Measurements from ENCODE around the gene KLHL22.
"Not testable (repeated sequence)": the region's sequence is repeated elsewhere in the genome, so short reads cannot be mapped to it uniquely, and the experiment has no call there.

Gene KLHL22, protein sequence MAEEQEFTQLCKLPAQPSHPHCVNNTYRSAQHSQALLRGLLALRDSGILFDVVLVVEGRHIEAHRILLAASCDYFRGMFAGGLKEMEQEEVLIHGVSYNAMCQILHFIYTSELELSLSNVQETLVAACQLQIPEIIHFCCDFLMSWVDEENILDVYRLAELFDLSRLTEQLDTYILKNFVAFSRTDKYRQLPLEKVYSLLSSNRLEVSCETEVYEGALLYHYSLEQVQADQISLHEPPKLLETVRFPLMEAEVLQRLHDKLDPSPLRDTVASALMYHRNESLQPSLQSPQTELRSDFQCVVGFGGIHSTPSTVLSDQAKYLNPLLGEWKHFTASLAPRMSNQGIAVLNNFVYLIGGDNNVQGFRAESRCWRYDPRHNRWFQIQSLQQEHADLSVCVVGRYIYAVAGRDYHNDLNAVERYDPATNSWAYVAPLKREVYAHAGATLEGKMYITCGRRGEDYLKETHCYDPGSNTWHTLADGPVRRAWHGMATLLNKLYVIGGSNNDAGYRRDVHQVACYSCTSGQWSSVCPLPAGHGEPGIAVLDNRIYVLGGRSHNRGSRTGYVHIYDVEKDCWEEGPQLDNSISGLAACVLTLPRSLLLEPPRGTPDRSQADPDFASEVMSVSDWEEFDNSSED

DNA sequence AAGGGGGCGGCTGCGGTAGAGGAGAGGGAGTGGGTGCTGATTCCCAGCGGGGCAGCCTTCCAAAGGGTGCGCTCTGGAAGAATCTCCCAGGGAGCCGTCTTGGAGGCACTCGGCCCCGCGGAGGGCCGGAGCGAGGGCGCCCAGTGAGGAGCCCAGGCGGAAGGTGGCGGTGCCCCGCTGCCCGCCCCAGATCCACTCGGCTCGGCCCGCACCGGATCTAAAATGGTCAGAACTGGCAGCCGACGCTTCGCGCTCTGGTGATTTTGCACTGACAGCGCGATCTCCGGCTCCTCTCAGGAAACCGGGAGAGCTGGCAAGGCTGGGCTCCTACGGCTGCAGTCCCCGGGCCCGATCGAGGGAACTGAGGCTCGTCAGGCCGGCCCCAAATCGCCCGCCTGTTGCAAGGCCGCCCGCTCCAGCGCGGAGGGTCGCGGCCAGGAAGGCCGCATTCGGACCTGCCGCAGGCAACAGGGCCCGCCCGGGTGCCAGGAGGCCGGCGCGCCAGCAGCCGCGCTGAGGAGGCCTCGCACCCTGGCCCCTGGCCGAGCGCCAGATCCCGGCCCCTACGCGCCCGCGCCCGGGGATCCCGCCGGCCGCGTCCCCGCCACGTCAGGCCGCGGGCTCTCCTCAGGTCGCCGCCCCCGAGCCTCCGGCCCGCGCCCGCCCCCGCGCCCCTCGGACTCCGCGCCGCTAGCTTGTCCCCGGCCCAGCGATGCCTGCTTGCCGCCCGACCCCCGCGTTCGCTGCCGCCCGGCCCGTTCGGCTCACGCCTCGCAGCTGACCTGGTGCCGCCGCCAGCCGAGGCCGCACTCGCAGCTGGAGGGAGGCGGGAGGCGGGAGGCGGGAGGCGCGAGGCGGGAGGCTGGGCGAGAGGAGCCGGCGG is at the start of gene KLHL22:
Gene KLHL22 (minus strand): TSS at position 818 of the 883 bp plus-strand sequence. CDS start 6,584 bp downstream, outside the sequence.
- peak; percentile 42 for DNase-seq

DNA sequence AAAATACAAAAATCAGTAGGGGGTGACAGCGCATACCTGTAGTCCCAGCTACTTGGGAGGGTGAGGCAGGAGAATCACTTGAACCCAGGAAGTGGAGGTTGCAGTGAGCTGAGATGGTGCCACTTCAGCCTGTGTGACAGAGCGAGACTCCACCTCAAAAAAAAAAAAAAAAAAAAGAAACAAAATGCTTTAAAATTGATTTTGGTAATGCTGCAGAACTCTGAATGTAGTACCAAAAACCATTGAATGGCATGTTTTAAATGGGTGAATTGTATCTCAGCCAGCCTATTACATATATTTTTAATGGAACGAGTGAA is 49.7 kb upstream of the KLHL22 start:
- not testable (repeated sequence) for DNase-seq

DNA sequence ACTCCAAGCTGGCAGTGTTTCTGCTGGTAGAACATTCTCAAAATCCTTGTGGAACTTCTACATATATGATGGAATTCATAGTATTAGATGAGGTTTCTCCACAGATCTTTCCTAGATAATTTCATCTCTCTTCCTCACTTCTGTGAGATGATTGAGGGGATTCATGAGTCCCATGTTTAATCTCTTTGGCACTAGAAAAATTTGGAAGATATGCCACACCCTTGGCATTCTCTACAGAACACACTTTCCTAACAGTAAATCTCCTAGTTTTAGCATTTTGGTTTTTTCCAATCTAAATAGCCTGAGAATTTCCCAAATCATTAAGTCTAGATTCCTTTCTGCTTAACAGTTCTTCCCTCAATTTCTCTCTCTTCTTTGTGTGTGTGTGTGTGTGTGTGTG is 47.1 kb upstream of the KLHL22 start:
- DNase-seq, result no peak

DNA sequence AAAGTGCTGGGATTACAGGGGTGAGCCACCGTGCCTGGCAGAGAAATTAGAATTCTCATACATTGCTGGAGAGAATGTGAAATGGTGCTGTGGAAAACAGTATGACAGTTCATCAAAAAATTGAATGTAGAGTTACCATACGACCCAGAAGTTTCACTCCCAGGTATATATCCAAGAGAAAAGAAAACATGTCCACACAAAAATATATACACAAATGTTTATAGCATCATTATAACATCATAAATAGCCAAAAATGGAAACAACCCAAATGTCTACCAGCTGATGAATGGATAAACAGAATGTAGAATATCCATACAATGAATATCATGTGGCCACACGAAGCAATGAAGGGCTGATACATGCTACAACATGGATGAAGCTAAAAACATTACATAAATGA is 46.5 kb upstream of the KLHL22 start:
- no peak for DNase-seq

DNA sequence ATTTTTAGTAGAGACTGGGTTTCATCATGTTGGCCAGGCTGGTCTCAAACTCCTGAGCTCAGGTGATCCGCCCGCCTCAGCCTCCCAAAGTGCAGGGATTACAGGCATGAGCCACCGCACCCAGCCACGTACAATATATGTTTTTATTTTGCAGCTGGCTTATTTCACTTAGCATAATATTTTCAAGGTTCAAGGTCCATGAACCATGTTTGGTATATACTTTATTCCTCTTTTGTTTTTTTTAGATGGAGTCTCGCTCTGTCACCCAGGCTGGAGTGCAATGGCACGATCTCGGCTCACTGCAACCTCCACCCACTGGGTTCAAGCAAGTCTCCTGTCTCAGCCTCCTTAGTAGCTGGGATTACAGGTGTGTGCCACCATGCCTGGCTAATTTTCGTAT is 43.3 kb upstream of the KLHL22 start:
- not testable (repeated sequence) for DNase-seq

DNA sequence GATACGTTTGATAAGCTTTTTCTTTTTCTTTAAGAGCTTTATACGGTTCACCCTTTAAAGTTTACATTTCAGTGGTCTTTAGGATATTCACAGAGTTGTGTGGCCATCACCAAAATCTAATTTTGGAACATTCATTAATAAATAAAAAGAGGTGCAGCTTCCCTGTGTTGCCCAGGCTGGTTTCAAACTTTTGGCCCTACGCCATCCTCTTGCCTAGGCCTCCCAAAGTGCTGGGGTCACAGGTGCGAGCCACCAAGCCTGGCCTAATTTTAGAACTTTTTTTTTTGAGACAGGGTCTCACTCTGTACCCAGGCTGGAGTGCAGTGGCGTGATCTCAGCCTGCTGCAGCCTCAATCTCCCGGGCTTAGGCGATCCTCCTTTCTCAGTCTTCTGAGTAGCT is 42.4 kb upstream of the KLHL22 start:
- DNase-seq, result no peak

DNA sequence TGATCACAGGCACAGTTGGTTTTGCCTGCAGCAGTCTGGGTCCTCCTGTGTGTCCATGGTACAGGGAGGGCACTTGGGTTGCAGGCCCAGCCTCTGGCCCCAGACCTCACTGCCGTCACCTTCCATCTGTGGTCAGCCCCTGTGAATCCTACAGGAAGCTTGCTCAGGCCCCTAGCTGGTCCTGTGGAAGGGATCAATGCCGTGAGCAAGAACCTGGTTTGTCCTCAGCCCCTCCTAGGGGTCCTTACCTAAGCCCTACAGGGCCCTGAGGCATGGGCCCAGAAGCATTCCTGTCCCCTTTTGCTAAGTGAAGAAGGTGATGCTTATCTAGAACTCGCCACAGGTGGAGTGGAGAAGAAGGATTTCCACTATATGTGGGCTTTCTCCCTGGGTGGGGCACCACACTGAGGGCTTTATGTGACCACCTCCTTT is 41.7 kb upstream of the KLHL22 start:
- no peak for DNase-seq

DNA sequence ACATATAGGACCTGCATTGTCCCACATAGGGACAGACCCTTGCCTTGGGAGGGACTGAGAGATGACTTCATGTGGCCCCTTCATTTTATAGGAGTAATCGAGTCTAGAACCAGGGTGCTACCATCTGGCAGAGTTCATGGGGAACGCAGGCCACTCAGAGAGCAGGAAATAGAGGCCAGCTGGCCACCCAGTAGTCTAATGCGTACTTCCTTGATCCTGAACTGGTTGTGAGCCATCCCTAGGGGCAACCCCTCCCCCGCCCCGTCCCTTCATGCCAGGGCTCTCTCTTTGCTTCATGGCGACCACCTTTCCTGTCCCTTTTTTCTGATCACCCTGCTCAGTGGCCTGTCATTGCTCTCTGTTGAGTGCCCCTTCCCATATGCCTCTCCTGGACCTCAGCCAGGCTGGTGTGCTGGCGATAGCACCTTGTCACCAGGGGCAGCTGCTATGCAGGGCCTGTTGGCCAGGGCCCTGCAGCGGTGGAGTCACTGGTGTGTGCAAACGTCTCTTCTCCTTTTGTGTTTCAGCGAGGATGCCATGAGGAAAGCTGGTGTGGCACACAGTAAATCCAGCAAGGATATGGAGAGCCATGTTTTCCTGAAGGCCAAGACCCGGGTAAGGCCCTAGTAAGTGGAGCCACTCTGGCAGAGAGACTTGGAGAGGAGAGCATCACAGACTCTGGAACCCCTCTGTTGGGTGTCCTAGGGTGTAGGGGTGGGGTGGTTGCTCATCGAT is 41.2 kb upstream of the KLHL22 start:
- no peak for DNase-seq

DNA sequence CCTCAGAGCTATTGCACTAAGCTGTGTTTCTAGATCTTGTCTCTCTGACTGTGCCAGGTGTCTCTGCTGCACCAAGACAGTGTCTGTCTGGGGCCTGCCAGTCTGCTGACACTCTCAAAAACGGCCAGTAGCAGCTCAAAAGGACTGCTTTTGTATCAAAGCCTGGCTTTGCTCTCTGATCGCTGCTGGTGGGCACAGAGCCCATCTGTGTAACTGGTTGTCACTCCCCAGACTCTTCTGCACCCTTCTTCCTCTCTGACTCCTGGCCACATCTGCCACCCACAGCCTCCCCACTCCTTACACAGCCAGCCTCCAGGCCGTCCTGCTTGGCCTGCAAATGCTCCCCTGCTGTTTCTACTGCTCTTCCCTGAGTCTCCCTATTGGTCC is 38.3 kb upstream of the KLHL22 start:
- no peak for DNase-seq

DNA sequence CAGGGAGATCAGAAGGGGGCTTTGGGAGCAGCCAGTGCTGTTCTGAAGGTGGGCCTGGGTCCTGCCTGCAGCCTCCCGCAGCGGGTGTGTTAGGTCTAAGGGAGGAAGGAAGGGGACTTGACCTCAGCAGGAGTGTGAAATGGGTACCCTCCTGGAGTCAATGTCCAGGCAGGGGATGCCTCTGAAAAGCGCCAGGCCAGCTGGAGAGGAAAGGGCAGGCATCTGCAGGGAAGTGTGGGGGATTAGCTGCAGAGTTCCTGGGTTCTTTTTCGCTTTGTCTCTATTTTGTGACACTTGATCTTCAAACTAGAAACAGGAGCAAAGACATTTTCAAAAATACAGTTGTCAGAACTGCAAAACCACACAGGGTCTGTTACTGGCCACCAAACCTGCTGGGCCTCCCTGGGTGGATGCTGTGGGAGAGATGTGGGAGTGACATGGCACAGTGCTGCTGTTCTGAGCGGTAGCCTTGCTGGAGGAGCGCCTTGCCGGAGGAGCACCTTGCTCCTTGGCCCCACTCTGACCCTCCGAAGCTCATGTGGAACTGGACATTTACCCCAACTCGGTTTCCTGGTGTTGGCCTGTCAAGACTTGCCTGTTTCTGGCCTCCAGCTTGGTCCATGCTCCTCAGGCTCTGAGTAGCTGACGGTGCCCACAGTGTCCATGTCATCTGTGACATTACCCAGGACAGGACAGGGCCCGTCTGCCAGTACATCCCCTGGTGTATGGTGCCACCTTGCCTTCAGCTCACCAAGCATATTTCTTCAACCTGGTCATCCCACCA is 37.7 kb upstream of the KLHL22 start:
- DNase-seq, result no peak

DNA sequence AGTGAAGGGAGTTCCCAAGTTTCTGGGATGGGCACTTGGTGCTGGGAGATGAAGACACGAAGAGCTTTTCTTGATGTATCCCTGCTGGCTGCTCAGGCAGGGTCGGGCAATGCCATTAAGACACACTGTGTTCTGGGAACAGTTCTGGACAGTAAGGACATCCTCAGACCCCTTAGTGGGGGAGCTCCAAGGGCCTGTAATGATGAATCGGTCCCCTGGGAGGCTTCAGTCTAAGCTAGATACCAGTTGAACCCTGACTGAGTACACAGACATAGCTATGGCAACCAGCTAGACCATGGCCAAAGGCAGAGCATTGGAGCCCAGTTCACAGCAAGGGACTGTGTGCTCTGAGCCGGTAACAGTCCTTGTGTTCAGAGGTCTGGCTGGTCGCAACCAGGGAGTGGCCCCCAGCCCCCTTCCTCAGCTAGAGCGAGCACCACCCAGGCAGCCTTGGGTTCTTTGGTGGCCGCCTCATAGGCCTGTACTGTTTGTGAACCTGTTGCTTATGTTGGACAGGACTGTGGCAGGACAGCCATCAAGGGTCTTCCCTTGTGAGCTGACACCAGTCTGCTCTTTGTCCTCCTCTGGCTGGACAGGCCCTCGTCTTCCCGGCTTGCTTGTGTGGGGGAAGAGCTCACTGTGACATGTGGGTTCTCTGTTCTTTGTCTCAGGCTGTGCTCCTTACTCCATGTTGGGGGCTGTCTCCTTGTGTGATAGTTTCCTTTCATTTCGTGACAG is 36.8 kb upstream of the KLHL22 start:
- DNase-seq, result no peak

DNA sequence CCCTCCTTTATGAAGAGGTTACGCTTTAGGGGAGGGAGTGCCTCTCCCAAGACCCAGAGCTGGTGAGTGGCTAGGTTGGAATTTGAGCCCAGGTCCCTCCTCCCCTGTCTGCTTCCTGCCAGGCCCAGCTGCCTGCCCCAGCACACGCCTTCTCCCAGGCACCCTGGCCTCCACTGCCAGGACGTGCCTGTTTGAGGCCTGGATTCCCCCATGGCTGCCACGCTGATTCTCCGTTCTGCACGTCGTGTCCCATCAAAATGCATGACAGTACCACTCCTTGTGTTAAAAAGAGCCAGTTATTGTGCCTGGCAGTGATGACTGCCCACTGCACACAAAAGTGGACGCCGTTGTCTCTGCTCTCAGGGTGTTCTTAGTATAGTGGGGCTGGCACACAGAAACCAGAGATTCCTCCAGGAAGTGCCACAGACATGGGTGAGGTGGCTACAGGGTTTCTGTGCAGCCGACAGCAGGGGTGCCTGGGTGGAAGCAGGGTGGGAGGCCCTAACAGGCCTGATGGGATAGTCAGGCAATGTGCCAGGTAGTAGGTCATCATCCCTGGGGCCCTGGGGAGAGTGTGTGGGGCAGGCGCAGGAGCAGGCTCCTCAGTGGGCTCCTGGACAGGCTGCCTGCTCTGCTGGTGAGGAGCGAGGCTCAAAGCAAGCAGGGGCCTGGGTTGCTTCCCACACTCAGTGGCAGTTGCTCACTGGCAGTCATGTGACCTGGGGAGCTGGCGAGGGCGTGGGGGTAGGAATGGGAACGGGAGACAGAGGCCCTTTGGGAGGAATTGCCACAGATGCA is 36.0 kb upstream of the KLHL22 start:
- peak; percentile 96 for DNase-seq

DNA sequence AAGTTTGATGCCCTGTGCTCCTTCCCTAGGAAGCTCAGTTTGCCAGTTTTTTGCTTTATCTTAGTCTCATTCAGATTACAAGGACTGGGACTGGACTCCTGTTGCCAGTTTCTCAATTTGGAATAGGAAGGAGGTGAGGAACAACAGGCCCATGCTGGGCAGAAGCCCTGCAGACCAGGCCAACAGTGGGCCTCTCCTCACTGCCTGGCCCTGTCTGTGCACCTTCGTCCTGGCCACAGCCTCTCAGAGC is 35.5 kb upstream of the KLHL22 start:
- DNase-seq, result no peak

DNA sequence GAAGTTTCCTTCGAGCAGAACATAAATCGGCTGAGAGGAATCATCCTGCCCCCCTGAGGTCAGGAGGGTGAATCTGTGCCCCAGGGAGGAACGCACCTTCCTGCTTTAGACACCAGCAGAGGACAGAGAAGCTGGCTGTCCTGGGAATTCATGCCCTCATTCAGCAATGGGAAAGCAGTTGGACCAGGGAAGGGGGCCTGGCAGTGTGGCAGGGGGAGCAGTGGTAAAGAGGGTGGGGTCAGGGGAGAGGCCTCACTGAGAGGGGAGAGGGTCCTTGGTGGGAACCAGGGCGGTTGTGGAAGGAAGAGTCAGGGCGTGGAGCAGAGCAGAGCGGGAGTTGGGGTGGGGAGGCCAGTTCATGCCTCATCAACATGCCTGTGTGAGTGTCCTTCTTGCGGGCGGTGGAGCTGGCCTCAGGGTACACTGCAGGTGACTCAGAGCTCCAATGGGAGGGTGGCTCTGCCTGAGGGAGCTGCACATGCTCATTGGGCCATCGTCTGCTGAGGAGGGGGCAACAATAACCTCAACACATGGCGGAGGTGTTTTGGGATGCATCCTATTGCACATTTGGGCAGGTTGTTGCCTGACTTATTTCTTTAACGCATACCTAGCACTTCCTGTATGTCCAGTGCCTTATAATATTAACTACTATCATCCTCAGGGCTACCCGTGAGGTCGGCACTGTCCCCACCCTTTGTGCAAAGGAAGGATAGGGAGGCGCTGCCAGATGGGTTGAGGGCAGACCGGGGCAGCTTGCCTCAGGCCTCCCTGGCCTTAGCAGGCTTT is 35.0 kb upstream of the KLHL22 start:
- peak; percentile 88 for DNase-seq

DNA sequence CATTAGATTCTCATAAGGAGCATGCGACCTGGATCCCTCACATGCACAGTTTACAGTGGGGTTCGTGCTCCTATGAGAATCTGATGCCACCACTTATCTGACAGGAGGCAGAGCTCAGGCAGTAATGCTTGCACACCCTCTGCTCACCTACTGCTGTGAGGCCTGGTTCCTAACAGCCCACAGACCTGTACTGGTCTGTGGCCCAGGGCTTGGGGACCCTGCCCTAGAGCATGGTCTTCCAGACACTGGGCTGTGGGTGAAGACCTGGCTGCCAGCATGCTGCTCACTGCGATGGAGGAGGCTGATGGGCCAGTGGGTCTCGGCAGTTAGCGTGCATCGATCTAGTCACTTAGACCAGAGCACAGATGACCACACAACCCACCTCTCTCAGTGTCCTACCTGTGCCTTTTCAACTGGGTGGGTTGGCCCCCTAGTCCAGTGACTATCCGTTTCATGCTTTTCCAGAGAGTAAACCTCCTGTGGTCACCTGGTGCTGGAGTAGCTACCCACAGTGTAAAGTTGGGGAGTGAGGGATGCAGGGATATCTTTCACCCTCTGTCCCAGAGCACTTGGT is 32.9 kb upstream of the KLHL22 start:
- DNase-seq, result no peak

DNA sequence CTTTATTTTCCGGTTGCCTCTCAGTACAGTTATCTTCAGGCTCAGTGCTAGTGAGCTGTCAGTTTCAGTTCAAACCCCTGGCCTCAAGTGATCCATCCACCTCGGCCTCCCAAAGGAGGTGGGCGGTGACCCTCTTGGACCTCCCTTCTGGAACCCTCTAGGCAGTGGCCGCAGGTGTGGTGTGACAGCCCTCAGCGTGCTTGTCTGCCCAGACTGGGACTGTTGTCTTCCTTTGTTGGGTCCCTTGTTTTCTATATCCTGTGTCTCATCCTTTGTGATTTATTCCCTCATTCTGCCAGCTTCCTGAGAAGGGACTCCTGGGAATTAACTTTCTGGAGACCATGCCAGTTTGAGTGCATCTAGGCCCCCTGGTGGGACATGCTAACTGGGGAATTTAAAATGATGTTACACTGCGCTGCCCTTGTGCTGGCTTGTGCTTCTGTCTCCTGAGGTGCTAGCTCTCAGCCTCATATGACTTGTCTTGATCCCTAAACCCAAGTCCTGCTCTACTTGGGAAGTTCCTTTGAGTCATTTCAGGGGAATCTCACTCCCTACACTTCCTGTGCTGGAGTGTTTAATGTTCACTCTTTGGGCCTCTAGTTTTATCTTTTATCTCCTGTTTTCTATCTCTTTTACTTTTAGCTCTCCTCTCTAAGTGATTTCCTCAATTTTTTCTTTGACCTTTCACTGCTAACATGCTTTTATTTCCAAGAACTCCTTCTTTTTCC is 31.2 kb upstream of the KLHL22 start:
- peak; percentile 90 for DNase-seq

DNA sequence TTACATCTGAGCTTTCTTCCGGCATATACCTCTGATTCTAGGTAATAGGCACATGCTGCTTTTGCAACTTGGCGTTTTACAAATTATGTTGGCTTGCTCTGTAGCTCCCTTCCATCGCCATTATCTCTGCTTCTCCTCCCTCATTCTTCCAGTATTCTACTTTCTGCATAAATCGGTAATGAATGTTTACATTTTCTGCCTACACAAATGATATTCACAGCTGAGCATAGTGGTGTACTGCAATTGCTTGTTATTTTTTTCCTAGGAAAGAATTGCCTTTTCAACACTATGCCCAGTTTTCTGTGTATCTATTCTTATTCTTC is 30.7 kb upstream of the KLHL22 start:
- no peak for DNase-seq

DNA sequence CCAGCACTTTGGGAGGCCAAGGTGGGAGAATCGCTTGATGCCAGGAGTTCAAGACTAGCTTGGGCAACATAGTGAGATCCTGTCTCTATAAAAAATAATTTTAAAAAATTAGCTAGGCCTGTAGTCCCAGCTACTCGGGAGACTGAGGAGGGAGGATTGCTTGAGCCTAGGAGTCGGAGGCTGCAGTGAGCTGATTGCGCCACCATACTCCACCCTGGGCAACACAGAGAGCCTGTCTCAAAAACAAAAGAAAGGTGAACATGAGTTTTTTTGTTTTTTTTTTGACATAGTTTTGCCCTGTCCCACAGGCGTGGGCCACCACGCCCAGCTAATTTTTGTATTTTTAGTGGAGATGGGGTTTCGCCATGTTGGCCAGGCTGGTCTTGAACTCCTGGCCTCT is 29.5 kb upstream of the KLHL22 start:
- no peak for DNase-seq

DNA sequence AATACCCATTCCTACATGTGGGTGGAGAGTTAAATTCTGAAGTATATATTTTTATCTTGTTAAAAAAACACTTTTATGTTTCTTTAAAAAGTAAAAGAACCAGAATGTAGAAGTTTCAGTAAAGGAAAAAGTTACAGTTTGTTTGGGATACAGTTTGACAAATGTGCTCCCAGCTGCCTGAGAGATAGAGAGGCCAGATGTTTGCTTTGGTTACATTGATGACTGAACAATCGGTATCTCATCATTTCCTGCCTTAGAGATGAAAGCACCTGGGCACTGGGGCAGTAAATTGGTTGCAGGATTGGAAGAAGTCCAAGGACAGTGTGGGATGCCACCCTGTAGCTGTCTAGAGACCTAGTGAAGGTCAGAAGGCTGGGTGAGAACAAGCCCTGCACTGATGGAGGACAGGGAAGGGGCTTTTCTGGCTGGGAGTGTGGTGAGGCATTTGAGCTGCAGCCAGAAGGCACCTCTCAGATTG is 28.4 kb upstream of the KLHL22 start:
- DNase-seq, result peak; percentile 27
